H1 (cell line): ENCODE results near the gene RIN3. TPM values are rescaled to one million over a fixed set of nuclear protein-coding genes. Genes with fewer than 3 reads are reported as not detected.

Experiments
- CTCF ChIA-PET: fragments of 300-600 bp; sonication (Branson Sonifier 250); formaldehyde crosslinking; loops from one replicate; lab custom pipeline; 2021; ENCODE audit not compliant: partially characterized antibody; lab: Charles Lee
- POLR2A ChIA-PET: fragments of 300-600 bp; sonication (Branson Sonifier 250); formaldehyde crosslinking; loops from one replicate; lab custom pipeline; 2021; ENCODE audit warnings: inconsistent platforms; ENCODE audit not compliant: partially characterized antibody; lab: Charles Lee
- DNase-seq, 2 experiments: peaks; one replicate each; pipeline versions ENCODE4 v3.0.0 to v3.0.0-alpha.2; 2010 to 2022; ENCODE audit warnings: low spot score in 2 of 2, low read depth in 1 of 2, mixed read lengths in 1 of 2
- FAIRE-seq: peaks from 2 replicates; lab custom pipeline; 2011; peaks lifted over from hg19 to GRCh38; lab: Jason Lieb, UNC
- H2AFZ ChIP-seq: 2 replicates; pipeline ENCODE4 v1.8.1; 2012; ENCODE audit warnings: low read length, inconsistent platforms
- H2AK5ac ChIP-seq: 2 replicates; pipeline ENCODE4 v1.6.1; 2013; ENCODE audit warnings: low read depth, low read length
- H2BK120ac ChIP-seq: replicated peaks from 2 replicates; pipeline ENCODE3; 2013; ENCODE audit warnings: low read depth, low read length, inconsistent platforms
- H2BK12ac ChIP-seq: 2 replicates; pipeline ENCODE4 v1.6.1; 2013; ENCODE audit warnings: low read depth, low read length
- H2BK15ac ChIP-seq: 2 replicates; pipeline ENCODE4 v1.6.1; 2013; ENCODE audit warnings: low read length
- H2BK20ac ChIP-seq: 2 replicates; pipeline ENCODE4 v1.6.1; 2013; ENCODE audit warnings: low read length
- H2BK5ac ChIP-seq: 2 replicates; pipeline ENCODE4 v1.6.1; 2013; ENCODE audit warnings: low read depth, low read length
- H3K14ac ChIP-seq: 2 replicates; pipeline ENCODE4 v1.6.1; 2013; ENCODE audit warnings: inconsistent platforms; ENCODE audit not compliant: insufficient read length
- H3K18ac ChIP-seq: 2 replicates; pipeline ENCODE4 v1.6.1; 2013; ENCODE audit warnings: low read length; ENCODE audit errors: extremely low read depth
- H3K23ac ChIP-seq: 2 replicates; pipeline ENCODE4 v1.6.1; 2013; ENCODE audit warnings: inconsistent platforms; ENCODE audit not compliant: insufficient read length
- H3K23me2 ChIP-seq: 2 replicates; pipeline ENCODE4 v1.6.1; 2013; ENCODE audit warnings: low read depth, low read length
- H3K27ac ChIP-seq: 2 replicates; pipeline ENCODE4 v1.6.1; 2011; ENCODE audit warnings: low read depth, low read length, inconsistent platforms
- H3K27me3 ChIP-seq, 4 experiments: replicated peaks in 1 of 4; 1 replicate in 1 of 4; 2 replicates in 3 of 4; pipeline versions ENCODE4 v1.6.1 to v1.8.1; 2011 to 2013; ENCODE audit warnings: low read length in 3 of 4, mild to moderate bottlenecking in 3 of 4, inconsistent platforms in 2 of 4, mixed read lengths in 2 of 4, moderate library complexity in 1 of 4; ENCODE audit not compliant: control insufficient read depth in 3 of 4, insufficient read depth in 3 of 4; ENCODE audit errors: extremely low read depth in 1 of 4
- H3K36me3 ChIP-seq, 4 experiments: 2 replicates each; pipeline versions ENCODE4 v1.6.1 to v1.8.1; 2011 to 2013; ENCODE audit warnings: mild to moderate bottlenecking in 4 of 4, low read length in 3 of 4, moderate library complexity in 2 of 4, control low read depth in 1 of 4, inconsistent platforms in 1 of 4; ENCODE audit not compliant: insufficient read depth in 4 of 4, control insufficient read depth in 2 of 4
- H3K4ac ChIP-seq: replicated peaks from 2 replicates; pipeline ENCODE3; 2013; ENCODE audit warnings: low read length, low read depth, mixed read lengths, inconsistent platforms; ENCODE audit not compliant: insufficient read length
- H3K4me1 ChIP-seq, 4 experiments: replicated peaks in 1 of 4; 1 replicate in 1 of 4; 2 replicates in 3 of 4; pipeline versions ENCODE4 v1.6.1 to v1.8.1; 2011 to 2013; ENCODE audit warnings: low read length in 3 of 4, inconsistent platforms in 2 of 4, mixed read lengths in 1 of 4; ENCODE audit not compliant: insufficient read depth in 4 of 4, control insufficient read depth in 3 of 4
- H3K4me2 ChIP-seq, 2 experiments: 2 replicates each; pipeline versions ENCODE4 v1.6.1 to v1.8.1; 2011 to 2013; ENCODE audit warnings: low read depth in 2 of 2, low read length in 2 of 2, control low read depth in 1 of 2, inconsistent platforms in 1 of 2, mild to moderate bottlenecking in 1 of 2; ENCODE audit not compliant: insufficient read depth in 1 of 2
- H3K4me3 ChIP-seq, 4 experiments: fragments of 200-600, 300-600 bp in 1 of 4; sonication (generic), shearing (Covaris generic), sonication (Bioruptor Twin) in 1 of 4; 2 replicates each; pipeline versions ENCODE4 v1.5.1 to v1.8.1; 2011 to 2016; ENCODE audit warnings: low read length in 4 of 4, low read depth in 3 of 4, control low read depth in 2 of 4, inconsistent platforms in 2 of 4, mild to moderate bottlenecking in 2 of 4, mixed read lengths in 1 of 4, moderate library complexity in 1 of 4; ENCODE audit not compliant: insufficient read depth in 2 of 4; ENCODE audit errors: extremely low read depth in 1 of 4
- H3K56ac ChIP-seq: replicated peaks from 2 replicates; pipeline ENCODE3; 2013; ENCODE audit warnings: low read depth, mild to moderate bottlenecking, mixed read lengths, low read length, inconsistent platforms; ENCODE audit not compliant: insufficient read length
- H3K79me1 ChIP-seq: 2 replicates; pipeline ENCODE4 v1.6.1; 2013; ENCODE audit warnings: low read depth, low read length, control low read depth
- H3K79me2 ChIP-seq, 2 experiments: 2 replicates each; pipeline versions ENCODE4 v1.6.1 to v1.8.1; 2012 to 2013; ENCODE audit warnings: low read length in 2 of 2, mild to moderate bottlenecking in 2 of 2, inconsistent platforms in 1 of 2; ENCODE audit not compliant: insufficient read depth in 2 of 2, control insufficient read depth in 1 of 2
- H3K9ac ChIP-seq, 4 experiments: replicated peaks in 1 of 4; 1 replicate in 1 of 4; 2 replicates in 3 of 4; pipeline versions ENCODE4 v1.6.1 to v1.8.1; 2011 to 2013; ENCODE audit warnings: low read depth in 3 of 4, low read length in 3 of 4, control low read depth in 2 of 4, mild to moderate bottlenecking in 2 of 4, moderate library complexity in 2 of 4, inconsistent platforms in 1 of 4; ENCODE audit errors: extremely low read depth in 1 of 4
- H3K9me3 ChIP-seq, 2 experiments: 2 replicates each; pipeline versions ENCODE4 v1.6.1 to v1.8.1; 2012 to 2013; ENCODE audit warnings: mild to moderate bottlenecking in 2 of 2, moderate library complexity in 2 of 2, control low read depth in 1 of 2, inconsistent platforms in 1 of 2, low read depth in 1 of 2, low read length in 1 of 2, mixed read lengths in 1 of 2; ENCODE audit not compliant: insufficient read depth in 2 of 2
- H4K20me1 ChIP-seq, 2 experiments: replicated peaks in 1 of 2; 2 replicates each; pipeline versions ENCODE3 to v1.8.1; 2011 to 2013; ENCODE audit warnings: inconsistent platforms in 2 of 2, low read length in 2 of 2, mild to moderate bottlenecking in 1 of 2; ENCODE audit not compliant: insufficient read depth in 2 of 2, control insufficient read depth in 1 of 2
- H4K5ac ChIP-seq: 2 replicates; pipeline ENCODE4 v1.6.1; 2013; ENCODE audit warnings: low read length, low read depth, mixed read lengths, inconsistent platforms; ENCODE audit not compliant: insufficient read length
- H4K8ac ChIP-seq: 2 replicates; pipeline ENCODE4 v1.8.0; 2013; ENCODE audit warnings: mild to moderate bottlenecking, moderate library complexity, low read length, inconsistent platforms; ENCODE audit not compliant: insufficient read depth; ENCODE audit errors: extremely low read depth
- H4K91ac ChIP-seq: replicated peaks from 2 replicates; pipeline ENCODE3; 2013; ENCODE audit warnings: low read length, mixed read lengths, inconsistent platforms; ENCODE audit not compliant: insufficient read length
- ATF3 ChIP-seq: IDR thresholded peaks from 2 replicates; pipeline ENCODE4 v1.6.1; 2011; ENCODE audit warnings: low read depth, mild to moderate bottlenecking, low read length; ENCODE audit not compliant: insufficient read depth
- CEBPB ChIP-seq: IDR thresholded peaks from 2 replicates; pipeline ENCODE4 v1.6.1; 2012; ENCODE audit warnings: low read depth, low read length
- EP300 ChIP-seq, 2 experiments: IDR thresholded peaks; 1 replicate in 1 of 2; 2 replicates in 1 of 2; pipeline ENCODE4 v1.6.1; 2011 to 2012; ENCODE audit warnings: low read depth in 2 of 2, low read length in 2 of 2, mild to moderate bottlenecking in 2 of 2, borderline replicate concordance in 1 of 2, inconsistent platforms in 1 of 2, moderate library complexity in 1 of 2
- HDAC6 ChIP-seq: IDR thresholded peaks from one replicate; pipeline ENCODE4 v1.7.1; 2012; ENCODE audit warnings: low read depth, mild to moderate bottlenecking, inconsistent platforms, low read length, moderate library complexity
- JUND ChIP-seq: IDR thresholded peaks from 2 replicates; pipeline ENCODE4 v1.6.1; 2011; ENCODE audit warnings: mild to moderate bottlenecking, improper control_type of control experiment, low read length
- MAX ChIP-seq: IDR thresholded peaks from 2 replicates; pipeline ENCODE4 v1.6.1; 2012; ENCODE audit warnings: inconsistent platforms
- SIN3A ChIP-seq, 2 experiments: IDR thresholded peaks in 1 of 2; conservative IDR thresholded peaks in 1 of 2; 2 replicates each; pipeline ENCODE4 v1.6.1; 2011 to 2012; ENCODE audit warnings: low read length in 2 of 2, improper control_type of control experiment in 1 of 2, low read depth in 1 of 2, mild to moderate bottlenecking in 1 of 2
- SIRT6 ChIP-seq: IDR thresholded peaks from one replicate; pipeline ENCODE4 v1.7.1; 2012; ENCODE audit warnings: low read length, inconsistent platforms
- SUZ12 ChIP-seq: fragments of 200-600 bp; sonication (generic); IDR thresholded peaks from 2 replicates; pipeline ENCODE4 v1.6.1; 2012; ENCODE audit warnings: mild to moderate bottlenecking, inconsistent platforms, low read length, moderate library complexity, mixed read lengths
- TCF12 ChIP-seq: IDR thresholded peaks from 2 replicates; pipeline ENCODE4 v1.6.1; 2011; ENCODE audit warnings: low read depth, mild to moderate bottlenecking, low read length
- WGBS, 2 experiments: shearing (Covaris generic) in 1 of 2; methylation state at CpG; one replicate each; pipeline versions ENCODE4 v1.1.6 to v1.1.7; 2013 to 2015; ENCODE audit warnings: low lambda C conversion rate in 2 of 2, mixed read lengths in 2 of 2, inconsistent platforms in 1 of 2, low coverage in 1 of 2, missing lambda C conversion rate in 1 of 2; ENCODE audit not compliant: insufficient replicate concordance in 2 of 2, insufficient coverage in 1 of 2, insufficient read length in 1 of 2; ENCODE audit errors: extremely low coverage in 1 of 2, missing lambda C conversion rate in 1 of 2; 5-methylcytosine and 5-hydroxymethylcytosine counted together
- polyA plus RNA-seq, 7 experiments: library from polyadenylated mRNA; depleted of rRNA in 3 of 7; stranded (reverse) in 5 of 7; unstranded in 2 of 7; fragments of >200 nt in 5 of 7; fragments of 200-250 nt in 2 of 7; gene quantifications; 1 replicate in 5 of 7; 2 replicates in 1 of 7; 4 replicates in 1 of 7; pipeline versions ENCODE4 v1.2.1 to v1.2.3, GENCODE V29; 2011 to 2013; ENCODE audit warnings: missing spikeins in 2 of 7, mixed read lengths in 2 of 7
- total RNA-seq: library from RNA; stranded (reverse); fragmentation: NEBNext Ultra II Directional; extraction: Animal tissue kit (Norgen Biotek cat#: 25700); gene quantifications from 2 replicates; pipeline ENCODE4 v1.2.1, GENCODE V29; 2021

RIN3 gene
- total and polyA plus RNA-seq, 2 of the 8 experiments (the other 6 are each of a cell fraction or from before 2014, with no cell fraction given): 0.59 to 1.5 TPM

- no peak overlapping the region for H2BK12ac ChIP-seq
- no peak overlapping the region for H4K91ac ChIP-seq
- H3K23ac ChIP-seq: no peak overlapping the region
- POLR2A ChIA-PET: interaction anchor here (0.7 kb wide), 1 partner anchor 11 kb away, joined by 3 read pairs; no protein-coding TSS in a partner anchor
- no peaks in the 10 kb centered on the region for H3K27me3 ChIP-seq
- no peak overlapping the region for H2AK5ac ChIP-seq
- no peak overlapping the region for H3K4me2 ChIP-seq
- no peak overlapping the region for H3K18ac ChIP-seq
- no peak for FAIRE-seq
- H3K4me1 ChIP-seq: peaks cover 0 to 3% (median 0%) of the 10 kb centered on the region in 4 experiments; a peak in 1 of 7 replicates
- DNase-seq: peak; percentile 50 to 83
- H3K56ac ChIP-seq: no peak overlapping the region
- CTCF ChIA-PET: interaction anchor here (0.6 to 5.7 kb wide), 26 partner anchors 9 to 641 kb away, joined by 3 to 39 read pairs (median 4); partner anchors contain the start of gene TRIP11
- no peak overlapping the region; the same call in 1 of the 2 replicates for H4K8ac ChIP-seq
- no peak overlapping the region for H3K14ac ChIP-seq
- no peak overlapping the region for H2BK15ac ChIP-seq
- H3K79me1 ChIP-seq: no peaks in the 10 kb centered on the region
- no peak overlapping the region for H2BK20ac ChIP-seq
- H2BK5ac ChIP-seq: no peak overlapping the region
- no peaks in the 10 kb centered on the region for H3K79me2 ChIP-seq
- H3K4me3 ChIP-seq: no peak overlapping the region
- peaks cover 0 to 4% of the 10 kb centered on the region in 2 experiments for H4K20me1 ChIP-seq
- WGBS, 2 experiments: 35% methylated on average over 12 of the region's 13 CpGs; no CpG with 5 or more reads in 1 of the 2 experiments
- H3K4ac ChIP-seq: no peak overlapping the region
- no peak overlapping the region for H2AFZ ChIP-seq
- H3K9ac ChIP-seq: no peak overlapping the region
- H4K5ac ChIP-seq: no peak overlapping the region
- no peaks in the 10 kb centered on the region for H3K9me3 ChIP-seq
- H3K23me2 ChIP-seq: peaks cover 11% of the 10 kb centered on the region; the same call in 1 of the 2 replicates
- no peak overlapping the region for H2BK120ac ChIP-seq
- H3K36me3 ChIP-seq: no peaks in the 10 kb centered on the region
- H3K27ac ChIP-seq: no peak overlapping the region
- TF ChIP-seq MAX (peak; percentile 40; the same call in 1 of the 2 replicates), SIRT6 (no peak), HDAC6 (no peak), SIN3A (conservative IDR thresholded peaks at IDR 0.05 in 1 of 2, IDR thresholded peaks at IDR 0.05 in 1 of 2; ENCODE audit: low read depth in 1 of 2, low read length in 2 of 2) (0 out of 4 replicates have a peak, but pooled peaks of 1 of the 2 experiments have one; percentile 59), ATF3 (no peak), CEBPB (no peak), EP300 (IDR thresholded peaks at IDR 0.05; ENCODE audit: borderline replicate concordance in 1 of 2, low read depth in 2 of 2, low read length in 2 of 2) (no peak), JUND (0 out of 2 replicates have a peak, but pooled peaks have one; percentile 9), SUZ12 (no peak), TCF12 (no peak)
Observed at GRCh38 chr14:92680781-92681650, 167.4 kb downstream of the RIN3 start.
